Esophagus squamous epithelium (tissue), 5 donors: ENCODE measurements around the gene PIK3C2B. TPM values are rescaled to one million over a fixed set of nuclear protein-coding genes. Genes with fewer than 3 reads are reported as not detected.

Experiments
- DNase-seq: peaks from one replicate; lab custom pipeline; 2025; lab: John Stamatoyannopoulos, UW
- H3K27ac ChIP-seq, 4 donors: fragments of 200-600 bp; sonication (generic); one replicate each; pipeline ENCODE4 v1.5.1; 2016 to 2019; ENCODE audit warnings: mild to moderate bottlenecking in 1 of 4
- H3K27me3 ChIP-seq, 4 donors: fragments of 200-600 bp; sonication (generic); 1 replicate in 3 of 4; 2 replicates in 1 of 4; pipeline versions ENCODE4 v1.5.1 to v1.6.0; 2017 to 2021; ENCODE audit warnings: antibody characterized with exemption in 1 of 4
- H3K36me3 ChIP-seq, 3 donors: fragments of 200-600 bp; sonication (generic); one replicate each; pipeline ENCODE4 v1.5.1; 2016 to 2019
- H3K4me1 ChIP-seq, 3 donors: fragments of 200-600 bp; sonication (generic); one replicate each; pipeline ENCODE4 v1.5.1; 2017 to 2019
- H3K4me3 ChIP-seq, 4 donors: fragments of 200-600 bp; sonication (generic); 1 replicate in 3 of 4; 2 replicates in 1 of 4; pipeline ENCODE4 v1.5.1; 2016 to 2019; ENCODE audit warnings: mild to moderate bottlenecking in 2 of 4, moderate library complexity in 1 of 4
- H3K9me3 ChIP-seq, 3 donors: fragments of 200-600 bp; sonication (generic); one replicate each; pipeline ENCODE4 v1.5.1; 2016 to 2019
- POLR2A ChIP-seq, 4 donors: fragments of 450-650 bp; IDR thresholded peaks; one replicate each; pipeline ENCODE4 v1.6.1; 2017; ENCODE audit warnings: antibody characterized with exemption in 4 of 4, mild to moderate bottlenecking in 4 of 4, moderate library complexity in 3 of 4
- WGBS, 2 donors: methylation state at CpG; one replicate each; pipeline ENCODE4 v1.1.5; 2018; 5-methylcytosine and 5-hydroxymethylcytosine counted together
- intact Hi-C: fragments of 100-400 bp; cut with DNase I; formaldehyde crosslinking; loops from one replicate; pipeline ENCODE4 v1.15.0; 2022
- total RNA-seq, 4 donors: library from RNA; depleted of rRNA; stranded (reverse); fragments of >200 nt; gene quantifications; one replicate each; pipeline ENCODE4 v1.1.0, GENCODE V29; 2016
- TF ChIP-seq, protein P1 (sequence below), 6 experiments: fragments of 450-650 bp in 4 of 6; fragments of 200-600 bp in 2 of 6; sonication (generic) in 2 of 6; IDR thresholded peaks; one replicate each; pipeline ENCODE4 v1.5.1; 2016 to 2019; ENCODE audit warnings: antibody characterized with exemption in 6 of 6, mild to moderate bottlenecking in 4 of 6, moderate library complexity in 4 of 6
- donor health status: DM: yes; HTN: yes; CAD: no.

The PIK3C2B gene
- total RNA-seq, 4 donors from 2014 or later, result 19.4 to 40.2 (median 21.3) TPM

DNA sequence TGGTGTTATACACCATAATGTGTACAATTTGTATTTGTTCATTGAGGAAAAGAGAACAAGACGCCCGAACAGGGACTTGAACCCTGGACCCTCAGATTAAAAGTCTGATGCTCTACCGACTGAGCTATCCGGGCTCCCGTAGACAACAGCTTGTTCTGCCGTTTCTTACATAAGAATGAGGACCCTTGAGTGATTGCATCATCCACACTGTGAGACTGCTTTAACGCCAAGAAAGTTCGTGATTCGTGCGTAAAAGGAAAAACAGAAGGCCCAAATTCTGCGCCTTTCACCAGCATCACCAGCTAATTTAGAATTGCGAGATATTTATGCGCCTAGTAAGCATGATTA is 12.3 kb upstream of the PIK3C2B start:
- H3K27ac ChIP-seq, result peak overlapping the region; percentile 78 to 92 (median 88)
- TF ChIP-seq, protein P1, sequence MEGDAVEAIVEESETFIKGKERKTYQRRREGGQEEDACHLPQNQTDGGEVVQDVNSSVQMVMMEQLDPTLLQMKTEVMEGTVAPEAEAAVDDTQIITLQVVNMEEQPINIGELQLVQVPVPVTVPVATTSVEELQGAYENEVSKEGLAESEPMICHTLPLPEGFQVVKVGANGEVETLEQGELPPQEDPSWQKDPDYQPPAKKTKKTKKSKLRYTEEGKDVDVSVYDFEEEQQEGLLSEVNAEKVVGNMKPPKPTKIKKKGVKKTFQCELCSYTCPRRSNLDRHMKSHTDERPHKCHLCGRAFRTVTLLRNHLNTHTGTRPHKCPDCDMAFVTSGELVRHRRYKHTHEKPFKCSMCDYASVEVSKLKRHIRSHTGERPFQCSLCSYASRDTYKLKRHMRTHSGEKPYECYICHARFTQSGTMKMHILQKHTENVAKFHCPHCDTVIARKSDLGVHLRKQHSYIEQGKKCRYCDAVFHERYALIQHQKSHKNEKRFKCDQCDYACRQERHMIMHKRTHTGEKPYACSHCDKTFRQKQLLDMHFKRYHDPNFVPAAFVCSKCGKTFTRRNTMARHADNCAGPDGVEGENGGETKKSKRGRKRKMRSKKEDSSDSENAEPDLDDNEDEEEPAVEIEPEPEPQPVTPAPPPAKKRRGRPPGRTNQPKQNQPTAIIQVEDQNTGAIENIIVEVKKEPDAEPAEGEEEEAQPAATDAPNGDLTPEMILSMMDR (IDR thresholded peaks at IDR 0.05), result peak in 1 of 6 experiments; percentile 14
- no peak for TF ChIP-seq POLR2A (IDR thresholded peaks at IDR 0.05)
- intact Hi-C loops, result no loop called here
- H3K4me3 ChIP-seq, result peak overlapping the region; percentile 30 to 69 (median 56)
- H3K27me3 ChIP-seq, result no peaks in the 10 kb centered on the region
- WGBS, 2 donors, result 0 to 1% methylated on average over 13 of the region's 13 CpGs
- peaks cover 0 to 34% (median 3%) of the 10 kb centered on the region in 3 donors for H3K4me1 ChIP-seq
- no peak for DNase-seq
- H3K9me3 ChIP-seq, result no peaks in the 10 kb centered on the region
- no peaks in the 10 kb centered on the region for H3K36me3 ChIP-seq

DNA sequence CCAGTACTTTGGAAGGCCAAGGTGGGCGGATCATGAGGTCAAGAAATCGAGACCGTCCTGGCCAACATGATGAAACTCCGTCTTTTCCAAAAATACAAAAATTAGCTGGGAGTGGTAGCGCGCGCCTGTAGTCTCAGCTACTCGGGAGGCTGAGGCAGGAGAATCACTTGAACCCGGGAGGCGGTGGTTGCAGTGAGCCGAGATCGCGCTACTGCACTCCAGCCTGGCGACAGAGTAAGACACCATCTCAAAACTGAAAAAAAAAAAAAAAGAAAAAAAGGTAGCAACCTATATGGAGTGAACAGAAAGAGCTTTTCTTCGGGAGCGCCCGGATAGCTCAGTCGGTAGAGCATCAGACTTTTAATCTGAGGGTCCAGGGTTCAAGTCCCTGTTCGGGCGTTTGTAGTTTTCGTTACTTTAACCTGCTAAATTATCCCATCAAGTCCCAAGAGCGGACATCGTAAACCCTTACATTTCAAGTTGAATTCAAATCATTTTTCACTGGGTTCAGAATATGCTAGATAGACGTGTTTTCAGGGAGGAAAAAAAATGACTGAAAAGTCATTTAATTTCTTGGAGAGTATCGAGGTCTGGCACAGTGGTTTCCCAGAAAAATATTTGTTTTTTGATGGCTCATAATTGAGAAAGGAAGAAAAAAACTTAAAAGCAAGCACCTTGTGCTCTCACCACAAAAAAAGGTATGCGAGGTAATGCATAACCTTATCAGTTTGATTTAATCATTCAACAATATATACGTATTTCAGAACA is 11.8 kb upstream of the PIK3C2B start:
- Histone ChIP-seq H3K4me1 (peaks cover 0 to 34% (median 3%) of the 10 kb centered on the region in 3 donors), H3K27me3 (no peaks in the 10 kb centered on the region), H3K4me3 (peak overlapping the region; percentile 30 to 69 (median 56)), H3K36me3 (no peaks in the 10 kb centered on the region), H3K27ac (peak overlapping the region; percentile 54 to 92 (median 88)), H3K9me3 (no peaks in the 10 kb centered on the region)
- intact Hi-C loops, result no loop called here
- 1% methylated on average over 27 of the region's 27 CpGs for WGBS, 2 donors
- DNase-seq, result no peak
- TF ChIP-seq POLR2A (IDR thresholded peaks at IDR 0.05), result no peak
- TF ChIP-seq, protein P1 (IDR thresholded peaks at IDR 0.05), result peak in 1 of 6 experiments; percentile 2

DNA sequence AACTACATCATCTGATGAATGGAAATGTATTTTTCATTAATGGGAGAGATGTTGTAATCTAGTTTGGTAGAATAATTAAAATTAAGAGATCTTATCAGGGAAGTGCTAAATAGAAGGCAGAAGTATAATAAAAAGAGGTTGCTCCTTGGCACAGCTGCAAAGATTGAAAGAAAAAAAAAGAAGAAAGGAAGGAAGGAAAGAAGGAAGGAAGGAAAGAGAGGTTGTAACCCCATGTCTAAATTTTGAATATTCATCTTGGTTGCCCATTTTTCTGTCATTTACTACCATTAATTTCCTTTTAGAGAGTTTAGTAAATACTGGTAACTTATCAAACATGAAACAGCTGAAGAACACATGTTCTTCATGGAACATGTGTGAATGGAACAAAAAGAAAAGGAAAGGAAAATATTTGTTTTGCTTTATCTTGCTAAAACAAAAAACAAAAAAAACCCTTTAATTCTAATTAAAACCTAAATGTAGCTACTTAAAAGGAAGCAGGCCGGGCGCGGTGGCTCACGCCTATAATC is 11.1 kb upstream of the PIK3C2B start:
- Histone ChIP-seq H3K4me1 (peaks cover 0 to 34% (median 3%) of the 10 kb centered on the region in 3 donors), H3K27me3 (no peaks in the 10 kb centered on the region), H3K27ac (peak overlapping the region; percentile 54 to 92 (median 88)), H3K4me3 (peak overlapping the region; percentile 30 to 69 (median 56)), H3K9me3 (no peaks in the 10 kb centered on the region), H3K36me3 (no peaks in the 10 kb centered on the region)
- TF ChIP-seq, protein P1 (IDR thresholded peaks at IDR 0.05), result no peak
- TF ChIP-seq POLR2A (IDR thresholded peaks at IDR 0.05), result no peak
- WGBS, 2 donors, result 0% methylated on average over 4 of the region's 4 CpGs
- intact Hi-C loops, result no loop called here
- no peak for DNase-seq

DNA sequence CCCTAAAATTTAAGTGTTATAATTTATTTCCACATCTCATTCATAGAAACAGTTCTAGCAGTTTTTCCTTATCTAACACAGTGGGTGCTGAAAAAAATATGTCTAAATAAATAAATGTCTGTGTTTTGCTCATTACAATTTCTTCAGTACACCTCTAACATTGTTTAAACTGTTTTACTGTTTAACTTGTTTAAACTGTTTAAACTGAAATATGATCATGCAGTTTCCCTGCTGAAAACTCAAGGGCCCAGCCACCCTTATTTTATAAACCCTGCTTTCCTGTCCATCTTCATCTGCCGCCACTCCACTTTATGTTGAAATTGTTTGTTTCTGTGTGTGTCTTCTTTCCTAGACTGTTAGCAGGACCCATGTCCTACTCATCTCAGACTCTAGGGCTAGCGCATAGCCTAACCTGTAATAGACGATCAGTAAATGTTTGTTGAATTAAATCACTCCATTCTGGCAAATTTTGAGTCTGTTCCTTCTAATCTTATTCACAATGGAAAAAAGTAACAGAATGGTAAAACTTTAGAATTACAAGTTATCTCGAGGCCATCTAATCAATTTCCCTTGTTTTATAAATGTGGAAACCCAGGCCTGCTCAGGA is 9.4 kb upstream of the PIK3C2B start:
- H3K9me3 ChIP-seq, result no peaks in the 10 kb centered on the region
- TF ChIP-seq, protein P1 (IDR thresholded peaks at IDR 0.05), result no peak
- TF ChIP-seq POLR2A (IDR thresholded peaks at IDR 0.05), result no peak
- no peaks in the 10 kb centered on the region for H3K36me3 ChIP-seq
- WGBS, 2 donors, result 81 to 83% methylated on average over 4 of the region's 4 CpGs
- intact Hi-C loops, result loop anchor here (5.0 kb wide), 1 partner anchor 72 kb away; no protein-coding TSS in a partner anchor
- DNase-seq, result no peak
- H3K4me1 ChIP-seq, result peaks cover 0 to 34% (median 3%) of the 10 kb centered on the region in 3 donors
- H3K4me3 ChIP-seq, result no peak overlapping the region
- no peak overlapping the region for H3K27ac ChIP-seq
- no peaks in the 10 kb centered on the region for H3K27me3 ChIP-seq
